AG04449 (cell line): Measurements from ENCODE around the gene OPRM1.
A peak's percentile ranks its signal among the peaks of the same experiment; 100 is the strongest.

Experiments used
- CTCF ChIA-PET: fragments of 350-600 bp; formaldehyde crosslinking; extraction: SDS; loops from one replicate; lab custom pipeline; 2021; ENCODE audit warnings: antibody characterized with exemption; lab: Yijun Ruan, JAX
- POLR2A ChIA-PET: fragments of 400-600, 350-600 bp; formaldehyde crosslinking; extraction: SDS; loops from one replicate; lab custom pipeline; 2020; ENCODE audit warnings: antibody characterized with exemption, inconsistent platforms; lab: Yijun Ruan, JAX
- DNase-seq: peaks from one replicate; pipeline ENCODE4 v3.0.0-alpha.2; 2010; ENCODE audit warnings: low read depth, low spot score
- H3K4me3 ChIP-seq: 2 replicates; pipeline ENCODE4 v1.5.1; 2011; ENCODE audit warnings: low read depth, mild to moderate bottlenecking, control low read depth, low read length
- CTCF ChIP-seq: IDR thresholded peaks from one replicate; pipeline ENCODE4 v1.5.1; 2011; ENCODE audit warnings: mild to moderate bottlenecking, moderate library complexity, low read length, control low read depth, inconsistent platforms; ENCODE audit not compliant: insufficient read depth; ENCODE audit errors: missing control alignments

OPRM1 gene

GRCh38 chr6:154161689-154162088, 122.6 kb downstream of the OPRM1 start:
- no peak for DNase-seq
- TF ChIP-seq CTCF, result no peak
- H3K4me3 ChIP-seq, result no peak overlapping the region
- POLR2A ChIA-PET, result no interaction called here
- CTCF ChIA-PET, result no interaction called here

GRCh38 chr6:154164397-154164796, 125.4 kb downstream of the OPRM1 start:
- DNase-seq, result peak; percentile 24

GRCh38 chr6:154165478-154165877, 126.4 kb downstream of the OPRM1 start:
- no peak for DNase-seq
- H3K4me3 ChIP-seq, result no peak overlapping the region
- no peak for TF ChIP-seq CTCF
- POLR2A ChIA-PET, result no interaction called here
- CTCF ChIA-PET, result interaction anchor here (1.4 to 1.6 kb wide), 2 partner anchors 10 to 205 kb away, joined by 4 to 9 read pairs; no protein-coding TSS in a partner anchor

More at GRCh38 chr6:154164397-154164796, 125.4 kb downstream of the OPRM1 start:
- ChIA-PET POLR2A (no interaction called here), CTCF (interaction anchor here (1.6 to 2.2 kb wide), 2 partner anchors 10 to 206 kb away, joined by 9 to 13 read pairs; no protein-coding TSS in a partner anchor)
- no peak overlapping the region for H3K4me3 ChIP-seq
- TF ChIP-seq CTCF, result no peak

- no peak for DNase-seq
- no peak for TF ChIP-seq CTCF
- POLR2A ChIA-PET, result no interaction called here
- H3K4me3 ChIP-seq, result no peak overlapping the region
- CTCF ChIA-PET, result interaction anchor here (1.4 kb wide), 1 partner anchor 11 kb away, joined by 4 read pairs; no protein-coding TSS in a partner anchor
Observed at GRCh38 chr6:154166140-154166539, 127.1 kb downstream of the OPRM1 start.

DNA sequence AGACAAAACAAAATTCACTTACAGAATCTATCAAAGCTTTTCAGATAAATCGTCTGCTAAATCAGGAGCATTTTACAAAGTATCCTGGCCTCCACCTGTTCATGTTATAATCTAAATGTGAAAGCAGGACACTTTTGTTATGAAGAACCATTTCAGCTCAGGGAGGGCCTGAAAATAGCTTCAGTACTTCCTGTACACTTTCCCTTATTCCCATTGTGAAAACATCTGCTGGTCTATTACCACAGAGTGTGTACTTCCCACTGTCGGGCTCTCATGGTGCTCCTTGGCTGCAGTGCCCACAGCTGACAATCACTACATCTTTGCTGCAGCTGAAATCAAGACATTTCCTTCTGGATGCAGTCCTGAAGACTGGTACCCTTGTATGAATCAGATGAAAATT, 128.1 kb downstream of the OPRM1 start:
- DNase-seq, result no peak
- no peak overlapping the region for H3K4me3 ChIP-seq
- CTCF ChIA-PET, result no interaction called here
- POLR2A ChIA-PET, result no interaction called here
- TF ChIP-seq CTCF, result no peak

DNA sequence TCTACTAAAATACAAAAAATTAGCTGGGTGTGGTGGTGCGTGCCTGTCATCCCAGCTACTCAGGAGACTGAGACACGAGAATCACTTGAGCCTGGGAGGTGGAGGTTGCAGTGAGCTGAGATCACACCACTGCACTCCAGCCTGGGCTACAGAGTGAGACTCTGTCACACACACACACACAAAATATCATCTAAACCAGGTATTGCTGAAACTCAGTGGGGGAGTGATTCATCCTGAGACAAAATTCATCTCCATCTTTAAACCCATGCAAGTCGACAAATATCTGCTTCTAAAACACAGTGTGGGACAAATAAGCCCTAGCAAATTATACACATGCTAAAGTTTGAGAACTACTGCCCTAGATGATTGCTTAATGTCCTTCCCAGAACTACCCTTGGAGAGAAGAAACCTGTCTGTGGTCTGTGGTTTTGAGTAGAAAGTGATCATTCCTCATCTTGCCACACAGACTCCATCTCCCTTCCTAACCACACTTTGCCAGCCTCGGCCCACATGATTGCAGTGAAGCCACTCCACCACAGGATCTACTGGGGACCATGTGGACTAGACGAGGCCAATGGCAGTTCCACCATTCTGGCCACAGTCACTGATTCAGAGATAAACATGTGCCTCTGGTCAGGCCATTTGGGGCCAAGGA, 130.3 kb downstream of the OPRM1 start:
- DNase-seq, result no peak
- H3K4me3 ChIP-seq, result no peak overlapping the region
- POLR2A ChIA-PET, result no interaction called here
- CTCF ChIA-PET, result interaction anchor here (1.4 to 1.9 kb wide), 2 partner anchors 15 to 16 kb away, joined by 3 to 7 read pairs; no protein-coding TSS in a partner anchor
- TF ChIP-seq CTCF, result no peak
